ENCODE results near the gene FICD.
"Not testable (repeated sequence)": the region's sequence is repeated elsewhere in the genome, so short reads cannot be mapped to it uniquely, and the experiment has no call there.

FICD gene

GRCh38 chr12:108523365-108523764, 8.3 kb downstream of the FICD start:
- peak in 17 of 42 donors; percentile 26 to 63 (median 48) for DNase-seq
- intact Hi-C loops (cut with DNase I), result no loop called here

- intact Hi-C loops (cut with DNase I), result no loop called here
- DNase-seq, result no peak
Observed at GRCh38 chr12:108525681-108526080, 10.6 kb downstream of the FICD start.

GRCh38 chr12:108526482-108527165, 11.5 kb downstream of the FICD start:
- DNase-seq, result no peak
- intact Hi-C loops (cut with DNase I), result no loop called here

- DNase-seq, result no peak
- intact Hi-C loops (cut with DNase I), result no loop called here
Observed at GRCh38 chr12:108527166-108527496, 12.1 kb downstream of the FICD start.

GRCh38 chr12:108530161-108530560, 15.1 kb downstream of the FICD start:
- intact Hi-C loops (cut with DNase I), result no loop called here
- peak in 6 of 42 donors; percentile 37 to 64 (median 46) for DNase-seq

- no peak for DNase-seq
- intact Hi-C loops (cut with DNase I), result no loop called here
Observed at GRCh38 chr12:108531929-108532848, 17.1 kb downstream of the FICD start.

GRCh38 chr12:108538146-108538545, 23.1 kb downstream of the FICD start:
- no peak for DNase-seq
- intact Hi-C loops (cut with DNase I), result no loop called here

- no peak for DNase-seq
- intact Hi-C loops (cut with DNase I), result no loop called here
Observed at GRCh38 chr12:108538616-108539195, 23.6 kb downstream of the FICD start.

GRCh38 chr12:108542320-108542719, 27.2 kb downstream of the FICD start:
- intact Hi-C loops (cut with DNase I), result no loop called here
- DNase-seq, result no peak

GRCh38 chr12:108543652-108544051, 28.6 kb downstream of the FICD start:
- no peak for DNase-seq
- intact Hi-C loops (cut with DNase I), result no loop called here

- intact Hi-C loops (cut with DNase I), result no loop called here
- DNase-seq, result no peak
Observed at GRCh38 chr12:108547686-108548085, 32.6 kb downstream of the FICD start.

GRCh38 chr12:108548954-108549521, 34.0 kb downstream of the FICD start:
- intact Hi-C loops (cut with DNase I), result no loop called here
- DNase-seq, result no peak

- no peak for DNase-seq
Observed at GRCh38 chr12:108551535-108551934, 36.5 kb downstream of the FICD start.

GRCh38 chr12:108553799-108554198, 38.7 kb downstream of the FICD start:
- intact Hi-C loops (cut with DNase I), result no loop called here
- no peak for DNase-seq

More at GRCh38 chr12:108551535-108551934, 36.5 kb downstream of the FICD start:
- intact Hi-C loops (cut with DNase I), result no loop called here

GRCh38 chr12:108555383-108555782, 40.3 kb downstream of the FICD start:
- DNase-seq; intact Hi-C loops (cut with DNase I): not testable (repeated sequence)

- DNase-seq, result no peak
- intact Hi-C loops (cut with DNase I), result no loop called here
Observed at GRCh38 chr12:108559007-108559655, 44.1 kb downstream of the FICD start.

GRCh38 chr12:108559748-108560147, 44.7 kb downstream of the FICD start:
- DNase-seq, result no peak
- intact Hi-C loops (cut with DNase I), result loop anchor here (5.0 to 10.0 kb wide), 4 partner anchors 42 to 533 kb away; partner anchors contain the start of genes ALKBH2, CORO1C and FICD

GRCh38 chr12:108560321-108560721, 45.2 kb downstream of the FICD start:
- DNase-seq, result no peak

More at GRCh38 chr12:108560321-108560721, 45.2 kb downstream of the FICD start:
- intact Hi-C loops (cut with DNase I), result loop anchor here (5.0 to 10.0 kb wide), 4 partner anchors 43 to 532 kb away; partner anchors contain the start of genes ALKBH2, CORO1C and FICD
